ENCODE results near the gene PNLIPRP2.

The PNLIPRP2 gene

DNA sequence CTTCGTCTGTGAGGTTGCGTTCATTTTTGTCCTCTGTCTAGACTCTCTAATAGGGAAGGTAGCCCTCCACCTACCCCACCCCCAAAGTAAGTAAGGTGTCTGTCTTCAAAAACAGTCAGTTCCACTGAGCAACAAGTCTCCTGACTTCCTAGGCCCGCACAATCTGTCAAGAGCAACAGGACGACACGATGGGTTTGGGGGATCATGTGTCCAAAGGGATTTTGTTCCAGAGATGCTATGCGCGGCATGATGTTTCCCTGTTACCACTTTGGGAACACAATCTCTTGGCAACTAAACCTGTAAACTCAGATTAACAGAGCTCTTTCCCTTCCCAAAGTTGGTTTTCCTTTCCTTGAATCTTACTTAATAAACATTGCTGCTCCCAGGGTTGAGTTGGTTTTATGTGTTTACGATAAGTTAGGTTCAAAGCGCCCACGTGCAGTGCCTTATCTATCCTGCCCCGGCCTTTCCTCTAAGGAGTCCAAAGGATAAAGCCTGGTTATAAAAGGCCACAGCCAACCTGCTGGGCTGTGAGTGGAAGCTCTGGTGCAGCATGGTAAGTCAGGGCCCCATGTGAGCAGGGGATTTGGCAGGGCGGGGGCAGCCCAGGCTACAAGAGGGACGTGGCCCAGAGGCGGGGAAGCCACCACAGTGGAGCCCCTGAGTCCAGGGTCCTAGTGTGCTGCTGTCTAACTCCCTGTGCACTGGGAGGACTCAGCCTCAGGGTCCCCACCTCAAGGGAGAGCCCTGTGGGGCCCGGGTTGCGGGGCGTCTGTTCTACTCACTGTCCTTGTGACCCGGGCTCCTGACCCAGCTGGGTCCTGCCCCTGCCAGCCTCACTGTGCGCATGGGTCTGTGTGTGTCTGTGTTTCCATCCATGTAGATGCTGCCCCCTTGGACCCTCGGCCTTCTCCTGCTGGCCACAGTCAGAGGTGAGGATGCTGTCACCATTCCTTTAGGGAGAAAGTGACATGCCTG, at the start of gene PNLIPRP2:
Gene PNLIPRP2, plus strand, starts transcription at position 531 of the 978 bp plus-strand sequence.
- no peak for FAIRE-seq

DNA sequence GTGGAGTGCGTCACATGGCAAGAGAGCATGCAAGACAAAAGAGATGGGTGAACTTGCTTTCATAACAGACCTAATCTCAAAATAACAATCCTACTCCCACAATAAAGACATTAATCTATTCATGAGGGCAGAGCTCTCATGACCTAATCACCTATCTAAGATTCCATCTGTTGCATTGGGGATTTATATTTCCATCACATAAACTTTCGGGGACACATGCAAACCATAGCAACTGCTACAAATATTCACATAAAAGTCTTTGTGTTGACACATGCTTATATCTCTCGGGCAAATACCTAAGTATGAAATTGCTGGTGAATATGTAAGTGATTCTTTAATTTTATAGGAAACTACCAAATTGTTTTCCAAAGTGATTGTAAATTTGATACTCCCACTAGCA, 46.0 kb upstream of the PNLIPRP2 start:
- no peak for FAIRE-seq

GRCh38 chr10:116587878-116588591, 32.7 kb upstream of the PNLIPRP2 start:
- FAIRE-seq, result no peak

DNA sequence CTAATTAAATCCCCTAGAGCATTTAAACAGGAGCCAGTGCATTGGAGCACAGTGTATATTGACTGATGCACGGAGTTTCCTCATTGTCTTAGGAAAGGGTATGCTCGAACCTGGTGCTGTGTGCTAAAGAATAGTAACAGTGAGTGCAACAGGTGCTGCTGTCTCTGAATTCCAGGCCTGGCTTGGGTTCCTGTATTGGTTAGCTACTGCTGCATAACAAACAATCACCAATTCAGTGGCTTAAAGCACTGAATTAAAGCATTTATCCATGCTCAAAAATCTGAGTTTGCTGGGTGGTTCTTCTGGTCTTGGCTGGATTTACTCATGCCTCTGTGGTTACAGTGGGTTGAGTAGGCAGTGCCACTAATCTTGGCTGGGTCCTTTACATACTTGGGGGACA, 31.8 kb upstream of the PNLIPRP2 start:
- FAIRE-seq, result no peak

GRCh38 chr10:116589926-116590325, 30.8 kb upstream of the PNLIPRP2 start:
- no peak for FAIRE-seq

DNA sequence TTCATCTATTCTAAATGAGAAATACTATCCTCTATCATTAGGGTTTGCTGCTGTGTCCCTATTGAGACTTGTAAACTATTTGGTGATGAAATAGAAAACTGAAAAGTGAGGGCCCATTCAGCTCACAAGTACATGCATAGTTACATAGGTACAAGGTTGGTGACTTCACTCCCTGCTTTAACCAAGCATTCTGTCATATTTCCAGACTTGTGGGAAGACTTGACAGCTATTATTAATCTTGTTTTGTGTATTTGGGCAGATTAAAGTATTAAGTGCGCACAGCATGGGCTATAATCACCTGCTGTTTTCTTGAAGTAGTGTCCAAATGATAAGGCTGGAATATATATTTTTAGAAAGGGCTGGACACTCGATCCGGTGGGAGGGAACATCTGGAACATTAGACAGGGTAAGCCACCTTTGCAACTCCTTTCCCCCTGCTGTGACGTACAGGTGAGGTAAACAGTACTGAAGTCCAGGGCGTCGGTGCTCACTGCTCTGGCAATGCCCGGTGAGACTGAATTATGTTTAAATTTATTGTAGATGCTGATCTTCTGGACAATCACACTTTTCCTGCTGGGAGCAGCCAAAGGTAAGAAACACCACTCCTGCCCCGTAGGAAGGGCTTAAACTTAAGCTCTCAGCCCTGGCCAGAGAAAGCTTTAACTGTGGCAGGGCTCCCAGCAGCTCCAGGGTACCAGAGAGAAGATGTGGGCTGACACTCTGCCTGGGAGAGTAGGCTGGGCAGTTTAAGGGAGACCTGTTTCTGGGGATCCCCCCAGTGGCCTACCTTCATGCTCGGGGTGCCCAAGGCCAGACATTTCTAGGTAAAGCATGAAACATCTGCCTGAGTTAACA, 29.9 kb upstream of the PNLIPRP2 start, which contains the start of gene PNLIPRP1:
Gene PNLIPRP1, plus strand, starts transcription at position 370 of the 855 bp plus-strand sequence. Its CDS starts 171 bp downstream, at position 541.
- FAIRE-seq, result no peak

- no peak for FAIRE-seq
These were observed 27.5 kb upstream of the PNLIPRP2 start for GRCh38 chr10:116593139-116593740.

GRCh38 chr10:116594525-116595035, 26.2 kb upstream of the PNLIPRP2 start:
- no peak for FAIRE-seq

DNA sequence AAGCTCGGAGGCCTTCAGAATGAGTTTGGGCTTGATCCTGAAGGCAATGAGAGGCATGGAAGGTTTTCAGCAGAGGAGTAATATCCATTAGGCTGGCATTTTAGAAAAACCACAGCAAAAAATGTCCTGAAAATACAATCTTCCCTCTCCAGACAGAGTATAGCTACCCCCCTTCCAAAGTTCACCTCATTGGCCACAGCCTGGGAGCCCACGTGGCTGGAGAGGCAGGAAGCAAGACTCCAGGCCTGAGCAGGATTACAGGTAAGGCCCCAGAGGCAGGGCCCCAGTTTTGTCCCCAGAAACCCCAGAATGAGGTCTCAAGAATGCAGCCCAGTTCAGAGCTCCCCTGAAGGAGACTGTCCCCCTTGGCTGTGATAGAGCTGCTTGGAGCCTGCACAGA, 24.7 kb upstream of the PNLIPRP2 start:
- FAIRE-seq, result no peak

GRCh38 chr10:116597543-116597942, 23.2 kb upstream of the PNLIPRP2 start:
- no peak for FAIRE-seq

DNA sequence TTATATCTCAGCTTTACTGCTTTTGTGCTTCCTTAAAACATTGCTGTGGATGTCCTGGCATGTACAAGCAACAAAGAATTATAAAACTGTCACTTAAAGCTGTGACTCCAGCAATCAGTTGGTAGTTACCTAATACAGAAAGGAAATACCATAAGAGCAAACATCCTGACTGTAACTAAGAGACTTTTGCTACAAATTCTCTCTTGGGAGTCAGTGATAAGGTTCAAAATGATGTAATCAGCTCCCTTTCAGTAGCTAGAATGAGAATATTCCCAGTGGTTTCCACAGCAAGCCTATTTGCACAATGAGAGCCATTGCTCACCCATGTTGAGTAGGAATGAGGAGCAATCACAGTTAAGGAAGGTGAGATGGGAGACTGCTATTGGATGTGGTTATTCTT, 22.4 kb upstream of the PNLIPRP2 start:
- FAIRE-seq, result no peak

- no peak for FAIRE-seq
These were observed 20.8 kb upstream of the PNLIPRP2 start for GRCh38 chr10:116599991-116600390.

DNA sequence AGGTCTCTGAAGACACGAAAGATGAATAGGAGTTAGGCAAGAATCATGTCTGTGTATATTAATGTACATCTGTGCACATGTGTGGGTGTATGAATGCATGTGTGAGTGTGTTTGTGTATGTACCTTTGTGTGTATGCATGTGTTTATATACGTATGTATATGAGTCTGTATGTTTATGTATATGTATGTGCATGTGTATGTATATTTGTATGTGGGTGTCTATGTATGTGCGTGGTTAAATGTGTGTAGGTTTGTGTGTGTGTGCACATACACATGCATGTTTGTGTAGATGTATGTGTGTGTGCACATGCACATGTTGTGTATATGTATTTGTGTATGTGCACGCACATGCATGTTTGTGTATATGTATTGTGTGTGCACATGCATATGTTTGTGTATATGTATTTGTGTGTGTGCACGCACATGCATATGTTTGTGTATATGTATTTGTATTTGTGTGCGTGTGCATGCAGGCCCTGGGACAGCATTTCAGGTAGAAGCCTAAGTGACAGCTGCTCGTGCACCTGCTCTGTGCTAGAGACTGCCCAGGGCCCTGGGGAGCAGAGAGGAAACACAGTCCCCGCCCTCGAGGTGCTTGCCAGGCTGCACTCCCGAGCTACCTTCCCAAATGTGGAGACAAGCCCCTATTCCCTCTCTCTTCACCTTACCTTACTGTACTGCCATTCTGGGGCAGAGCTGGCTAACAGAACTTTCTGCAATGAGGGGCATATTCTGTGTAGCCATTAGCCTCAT, 17.9 kb upstream of the PNLIPRP2 start:
- FAIRE-seq, result no peak

GRCh38 chr10:116606061-116606483, 14.7 kb upstream of the PNLIPRP2 start:
- FAIRE-seq, result no peak

- FAIRE-seq, result no peak
These were observed 13.4 kb upstream of the PNLIPRP2 start for GRCh38 chr10:116607336-116607735.

GRCh38 chr10:116608686-116609594, 11.8 kb upstream of the PNLIPRP2 start:
- FAIRE-seq, result no peak

GRCh38 chr10:116610443-116611152, 10.2 kb upstream of the PNLIPRP2 start:
- no peak for FAIRE-seq

- FAIRE-seq, result no peak
These were observed 9.6 kb upstream of the PNLIPRP2 start for GRCh38 chr10:116611153-116611545.

GRCh38 chr10:116612107-116612769, 8.5 kb upstream of the PNLIPRP2 start:
- FAIRE-seq, result no peak

Data from A204.1 (cell line).